ENCODE results near the gene STOML1.

- TF ChIP-seq CTCF (conservative IDR thresholded peaks at IDR 0.05; ENCODE audit: low read length) = no peak
- TF ChIP-seq EZH2phosphoT487 (IDR thresholded peaks at IDR 0.05; ENCODE audit: borderline replicate concordance) = no peak
These were observed 36.8 kb downstream of the STOML1 start for GRCh38 chr15:73955326-73955725.
